Suprapubic skin (tissue), 4 donors: ENCODE results near the gene IFIT3.

Source experiments
- CTCF ChIP-seq, 2 donors: fragments of 200-600 bp in 1 of 2; fragments of 450-650 bp in 1 of 2; sonication (generic) in 1 of 2; IDR thresholded peaks; one replicate each; pipeline ENCODE4 v1.5.1; 2016 to 2019; ENCODE audit warnings: antibody characterized with exemption in 2 of 2, mild to moderate bottlenecking in 1 of 2, moderate library complexity in 1 of 2
- POLR2A ChIP-seq, 2 donors: fragments of 450-650 bp; IDR thresholded peaks; one replicate each; pipeline ENCODE4 v1.6.1; 2017; ENCODE audit warnings: antibody characterized with exemption in 2 of 2, mild to moderate bottlenecking in 2 of 2, moderate library complexity in 2 of 2
- POLR2AphosphoS5 ChIP-seq, 3 donors: sonication (generic); formaldehyde crosslinking; IDR thresholded peaks; one replicate each; pipeline ENCODE4 v1.6.1; 2017; ENCODE audit warnings: antibody characterized with exemption in 3 of 3

GRCh38 chr10:89294721-89295239 is 33.0 kb upstream of the IFIT3 start:
- TF ChIP-seq POLR2A (IDR thresholded peaks at IDR 0.05) (no peak), CTCF (IDR thresholded peaks at IDR 0.05) (no peak), POLR2AphosphoS5 (IDR thresholded peaks at IDR 0.05) (no peak)
